Upper lobe of right lung (tissue), 1 donor: ENCODE results near the gene GUF1. TPM values are rescaled to one million over a fixed set of nuclear protein-coding genes. Genes with fewer than 3 reads are reported as not detected.

Experiments
- ATAC-seq: fragments of 200-7000 bp; cut with Tn5 transposase; one replicate; pipeline ENCODE4 v1.9.1; 2020; ENCODE audit warnings: mild to moderate bottlenecking, moderate library complexity
- DNase-seq: peaks from one replicate; pipeline ENCODE4 v3.0.0-alpha.2; 2020
- H3K27ac ChIP-seq: fragments of 200-600 bp; one replicate; pipeline ENCODE4 v1.8.0; 2022
- H3K27me3 ChIP-seq: fragments of 200-600 bp; one replicate; pipeline ENCODE4 v1.8.0; 2022; ENCODE audit warnings: mild to moderate bottlenecking
- H3K36me3 ChIP-seq: fragments of 200-600 bp; one replicate; pipeline ENCODE4 v1.8.0; 2022
- H3K4me1 ChIP-seq: fragments of 200-600 bp; one replicate; pipeline ENCODE4 v1.8.0; 2022
- H3K4me3 ChIP-seq: fragments of 200-600 bp; one replicate; pipeline ENCODE4 v1.8.0; 2022; ENCODE audit warnings: mild to moderate bottlenecking
- H3K9me3 ChIP-seq: fragments of 200-600 bp; one replicate; pipeline ENCODE4 v1.8.0; 2022
- intact Hi-C: fragments of 100-400 bp; cut with DNase I; formaldehyde crosslinking; loops from one replicate; pipeline ENCODE4 v1.11.0; 2022
- long read RNA-seq: library from polyadenylated mRNA; unstranded; transcript quantifications from one replicate; pipeline ENCODE4 v2.0.0, GENCODE V29; 2021
- total RNA-seq: library from RNA; stranded (reverse); fragmentation: NEBNext Ultra II Directional; extraction: Animal tissue kit (Norgen Biotek cat#: 25700); gene quantifications from one replicate; pipeline ENCODE4 v1.2.1, GENCODE V29; 2021
- TF ChIP-seq, protein P1 (sequence below): fragments of 200-600 bp; IDR thresholded peaks from one replicate; pipeline ENCODE4 v1.8.0; 2022; ENCODE audit warnings: antibody characterized with exemption
- donor health status: DM: no; HTN: yes; CAD: no; lungs with severe emphysema.

GUF1 gene, protein sequence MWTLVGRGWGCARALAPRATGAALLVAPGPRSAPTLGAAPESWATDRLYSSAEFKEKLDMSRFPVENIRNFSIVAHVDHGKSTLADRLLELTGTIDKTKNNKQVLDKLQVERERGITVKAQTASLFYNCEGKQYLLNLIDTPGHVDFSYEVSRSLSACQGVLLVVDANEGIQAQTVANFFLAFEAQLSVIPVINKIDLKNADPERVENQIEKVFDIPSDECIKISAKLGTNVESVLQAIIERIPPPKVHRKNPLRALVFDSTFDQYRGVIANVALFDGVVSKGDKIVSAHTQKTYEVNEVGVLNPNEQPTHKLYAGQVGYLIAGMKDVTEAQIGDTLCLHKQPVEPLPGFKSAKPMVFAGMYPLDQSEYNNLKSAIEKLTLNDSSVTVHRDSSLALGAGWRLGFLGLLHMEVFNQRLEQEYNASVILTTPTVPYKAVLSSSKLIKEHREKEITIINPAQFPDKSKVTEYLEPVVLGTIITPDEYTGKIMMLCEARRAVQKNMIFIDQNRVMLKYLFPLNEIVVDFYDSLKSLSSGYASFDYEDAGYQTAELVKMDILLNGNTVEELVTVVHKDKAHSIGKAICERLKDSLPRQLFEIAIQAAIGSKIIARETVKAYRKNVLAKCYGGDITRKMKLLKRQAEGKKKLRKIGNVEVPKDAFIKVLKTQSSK
- 16.6 TPM for total RNA-seq
- long read RNA-seq, full-length matches to known transcripts: 4 of 17 reads
- long read RNA-seq, partial matches to known transcripts: 2 of 17 reads
- long read RNA-seq, other reads (novel, unspliced or antisense): 11 of 17 reads

DNA sequence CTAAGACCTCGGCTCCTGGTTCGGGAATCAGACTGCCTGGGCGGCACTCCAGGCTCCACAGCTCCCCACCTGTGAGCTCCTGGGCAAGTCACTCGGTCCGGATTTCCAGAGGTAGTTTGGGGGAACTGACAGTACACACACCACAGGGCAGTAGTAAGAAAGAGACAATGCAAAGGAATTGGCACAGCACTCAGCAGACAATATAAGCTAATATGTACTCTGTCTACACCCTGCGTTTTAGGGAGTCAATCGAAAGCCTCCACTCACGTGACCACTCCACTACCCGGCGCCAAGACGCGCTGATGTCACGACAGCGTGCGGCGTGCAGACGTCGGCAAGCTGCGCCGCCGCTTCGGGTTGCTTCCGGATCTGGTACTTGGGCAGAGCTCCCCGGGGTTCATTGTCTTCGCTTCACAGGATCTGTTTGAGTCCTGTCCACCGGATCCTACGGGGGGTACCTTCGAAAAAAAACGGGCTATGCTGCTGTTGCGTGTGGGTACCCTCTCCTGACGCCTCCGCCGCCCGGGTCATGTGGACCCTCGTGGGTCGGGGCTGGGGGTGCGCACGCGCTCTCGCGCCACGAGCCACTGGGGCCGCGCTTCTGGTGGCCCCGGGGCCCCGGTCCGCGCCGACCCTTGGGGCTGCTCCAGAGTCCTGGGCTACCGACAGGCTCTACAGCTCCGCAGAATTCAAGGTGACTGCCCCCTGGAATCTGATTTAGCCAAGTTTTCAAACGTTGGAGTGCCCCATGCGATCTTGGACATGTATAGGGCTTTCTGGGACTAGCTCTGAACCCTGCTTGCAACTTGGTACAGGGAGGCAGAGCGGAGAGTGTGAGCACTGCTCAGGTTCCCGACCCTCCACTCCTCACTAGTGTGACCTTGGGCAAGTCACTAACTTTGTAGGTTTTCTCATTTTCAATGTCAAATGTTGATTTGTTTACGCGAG lies at the start of gene GUF1:
Gene GUF1 (plus strand): TSS at position 327 of the 948 bp plus-strand sequence. CDS start 203 bp downstream, at position 530.
- intact Hi-C loops: no loop called here

DNA sequence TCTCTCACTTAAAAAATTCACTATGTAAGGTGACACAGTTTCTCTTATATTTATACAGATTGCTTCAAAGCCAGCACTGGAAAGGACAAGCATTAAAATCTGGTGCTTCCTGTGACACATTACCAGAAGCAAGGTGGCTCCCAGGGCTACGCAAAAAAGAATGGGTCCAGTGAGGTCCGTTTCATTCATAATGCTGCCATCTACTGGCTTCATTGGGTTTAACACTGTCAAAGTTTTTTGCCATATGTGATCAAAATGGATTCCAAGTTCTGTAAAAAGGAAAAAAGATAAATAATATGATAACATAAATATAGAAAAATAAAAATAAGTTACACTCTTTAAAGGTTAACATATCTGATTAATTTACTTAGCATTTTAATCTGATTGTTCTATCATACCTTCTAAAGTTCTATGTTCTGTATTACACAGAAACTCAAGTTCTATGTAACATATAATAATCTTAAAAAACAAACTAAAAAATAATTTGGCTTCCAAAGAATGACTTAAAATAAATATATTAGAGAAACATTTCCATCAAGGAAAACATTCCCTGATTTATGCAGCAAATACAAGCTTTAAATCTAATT lies 48.8 kb upstream of the GUF1 start:
- Histone ChIP-seq H3K9me3 (no peaks in the 10 kb centered on the region), H3K27ac (no peak overlapping the region), H3K4me1 (no peaks in the 10 kb centered on the region), H3K27me3 (no peaks in the 10 kb centered on the region), H3K4me3 (no peak overlapping the region), H3K36me3 (no peaks in the 10 kb centered on the region)
- DNase-seq (no peak), ATAC-seq (peak; percentile 85)
- intact Hi-C loops: no loop called here
- TF ChIP-seq, protein P1, sequence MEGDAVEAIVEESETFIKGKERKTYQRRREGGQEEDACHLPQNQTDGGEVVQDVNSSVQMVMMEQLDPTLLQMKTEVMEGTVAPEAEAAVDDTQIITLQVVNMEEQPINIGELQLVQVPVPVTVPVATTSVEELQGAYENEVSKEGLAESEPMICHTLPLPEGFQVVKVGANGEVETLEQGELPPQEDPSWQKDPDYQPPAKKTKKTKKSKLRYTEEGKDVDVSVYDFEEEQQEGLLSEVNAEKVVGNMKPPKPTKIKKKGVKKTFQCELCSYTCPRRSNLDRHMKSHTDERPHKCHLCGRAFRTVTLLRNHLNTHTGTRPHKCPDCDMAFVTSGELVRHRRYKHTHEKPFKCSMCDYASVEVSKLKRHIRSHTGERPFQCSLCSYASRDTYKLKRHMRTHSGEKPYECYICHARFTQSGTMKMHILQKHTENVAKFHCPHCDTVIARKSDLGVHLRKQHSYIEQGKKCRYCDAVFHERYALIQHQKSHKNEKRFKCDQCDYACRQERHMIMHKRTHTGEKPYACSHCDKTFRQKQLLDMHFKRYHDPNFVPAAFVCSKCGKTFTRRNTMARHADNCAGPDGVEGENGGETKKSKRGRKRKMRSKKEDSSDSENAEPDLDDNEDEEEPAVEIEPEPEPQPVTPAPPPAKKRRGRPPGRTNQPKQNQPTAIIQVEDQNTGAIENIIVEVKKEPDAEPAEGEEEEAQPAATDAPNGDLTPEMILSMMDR: peak; percentile 63

More for the DNA sequence above, at the start of gene GUF1:
- TF ChIP-seq, protein P1: no peak
- Histone ChIP-seq H3K27ac (peak within 1 kb of the TSS; percentile 91), H3K4me3 (peak within 1 kb of the TSS; percentile 82), H3K9me3 (no peaks in the 10 kb centered on the region), H3K4me1 (peaks cover 17% of the 10 kb centered on the region), H3K36me3 (peaks cover 13% of the 10 kb centered on the region), H3K27me3 (no peaks in the 10 kb centered on the region)
- DNase-seq (peak; percentile 96), ATAC-seq (peak; percentile 98)

DNA sequence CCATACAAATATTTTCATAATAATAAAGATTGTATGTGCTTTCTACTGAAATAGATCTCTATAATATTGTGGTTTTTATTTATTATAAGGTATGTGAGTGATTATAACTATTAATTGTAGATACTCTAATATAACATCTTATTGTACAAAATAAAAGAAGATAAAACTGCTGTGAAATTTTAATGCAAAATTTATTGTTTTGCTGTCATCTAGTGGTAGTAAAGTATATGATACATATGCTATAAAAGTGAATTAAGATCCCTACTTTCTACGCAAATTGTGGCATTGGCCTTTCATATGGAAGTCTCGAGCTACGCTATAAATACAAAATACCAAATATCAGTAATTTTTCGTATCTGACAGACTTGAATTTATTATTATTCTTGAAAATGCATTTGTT lies 46.1 kb upstream of the GUF1 start:
- no peaks in the 10 kb centered on the region for H3K9me3 ChIP-seq
- H3K4me3 ChIP-seq: no peak overlapping the region
- H3K27me3 ChIP-seq: no peaks in the 10 kb centered on the region
- no peak for ATAC-seq
- H3K27ac ChIP-seq: no peak overlapping the region
- H3K36me3 ChIP-seq: no peaks in the 10 kb centered on the region
- intact Hi-C loops: no loop called here
- no peaks in the 10 kb centered on the region for H3K4me1 ChIP-seq
- TF ChIP-seq, protein P1: no peak
- DNase-seq: no peak

DNA sequence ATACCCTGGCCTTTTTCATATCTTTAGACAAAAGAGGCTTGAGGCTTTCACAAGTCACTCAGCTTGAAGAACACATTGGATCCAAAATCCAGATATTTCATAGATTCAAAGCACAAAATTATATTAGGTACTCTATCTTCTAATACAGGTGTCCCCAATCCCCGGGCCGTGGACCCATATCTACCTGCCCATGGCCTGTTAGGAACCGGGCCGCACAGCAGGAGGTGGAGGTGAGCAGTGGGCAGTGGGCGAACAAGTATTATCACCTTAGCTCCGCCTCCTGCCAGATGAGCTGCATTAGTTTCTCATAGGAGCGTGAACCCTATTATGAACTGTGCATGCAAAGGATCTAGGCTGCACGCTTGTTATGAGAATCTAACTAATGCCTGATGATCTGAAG lies 45.5 kb upstream of the GUF1 start:
- Histone ChIP-seq H3K4me1 (no peaks in the 10 kb centered on the region), H3K27ac (no peak overlapping the region), H3K36me3 (no peaks in the 10 kb centered on the region), H3K27me3 (no peaks in the 10 kb centered on the region), H3K9me3 (no peaks in the 10 kb centered on the region), H3K4me3 (no peak overlapping the region)
- DNase-seq (no peak), ATAC-seq (no peak)
- TF ChIP-seq, protein P1: no peak
- intact Hi-C loops: no loop called here

DNA sequence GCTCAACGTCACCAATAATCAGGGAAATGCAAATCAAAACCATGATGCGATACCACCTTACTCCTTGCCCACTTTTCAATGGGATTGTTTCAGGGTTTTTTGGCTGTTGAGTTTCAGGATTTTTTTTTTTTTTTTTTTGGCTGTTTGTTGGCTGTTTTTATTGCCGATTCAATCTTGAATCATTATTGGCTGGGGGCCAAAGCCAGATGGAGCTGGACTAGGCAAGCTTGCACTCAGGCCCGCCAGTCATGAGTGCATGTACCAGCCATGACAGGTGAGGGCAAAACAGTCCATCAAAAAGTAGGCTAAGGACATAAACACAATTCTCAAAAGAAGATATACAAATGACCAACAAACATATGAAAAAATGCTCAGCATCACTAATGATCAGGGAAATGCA lies 40.1 kb upstream of the GUF1 start:
- intact Hi-C loops: no loop called here
- TF ChIP-seq, protein P1: no peak
- DNase-seq: no peak
- Histone ChIP-seq H3K4me1 (no peaks in the 10 kb centered on the region), H3K9me3 (no peaks in the 10 kb centered on the region), H3K36me3 (no peaks in the 10 kb centered on the region), H3K27me3 (no peaks in the 10 kb centered on the region), H3K4me3 (no peak overlapping the region), H3K27ac (no peak overlapping the region)
- ATAC-seq: no peak
